Retina (tissue), 1 donor: ENCODE measurements around the gene LDLRAD4.
"Not testable (repeated sequence)": the region's sequence is repeated elsewhere in the genome, so short reads cannot be mapped to it uniquely, and the experiment has no call there.

Experiments used
- DNase-seq: peaks from one replicate; pipeline ENCODE4 v3.0.0-alpha.2; 2016

Gene LDLRAD4

GRCh38 chr18:13454363-13455150, 236.0 kb downstream of the LDLRAD4 start:
- no peak for DNase-seq

DNA sequence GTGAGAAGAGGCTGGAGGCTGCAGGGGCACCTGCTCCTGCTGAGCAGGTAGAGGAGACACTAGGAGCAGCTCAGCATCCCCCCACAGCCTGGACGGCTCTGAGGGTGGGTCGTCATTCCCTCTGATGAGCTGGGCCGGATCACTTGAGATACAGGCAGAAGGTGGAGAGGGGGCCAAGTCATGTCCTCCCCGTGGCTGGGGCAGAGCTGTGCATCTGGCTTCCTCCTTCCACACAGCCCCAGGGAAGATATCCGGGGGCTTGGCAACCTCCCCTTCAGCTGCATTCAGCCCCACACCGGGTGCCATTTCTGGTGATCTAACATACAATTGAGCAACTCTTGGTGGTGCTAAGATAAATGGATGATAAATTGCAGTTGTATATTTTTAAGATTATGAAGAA, 236.9 kb downstream of the LDLRAD4 start:
- DNase-seq = no peak

DNA sequence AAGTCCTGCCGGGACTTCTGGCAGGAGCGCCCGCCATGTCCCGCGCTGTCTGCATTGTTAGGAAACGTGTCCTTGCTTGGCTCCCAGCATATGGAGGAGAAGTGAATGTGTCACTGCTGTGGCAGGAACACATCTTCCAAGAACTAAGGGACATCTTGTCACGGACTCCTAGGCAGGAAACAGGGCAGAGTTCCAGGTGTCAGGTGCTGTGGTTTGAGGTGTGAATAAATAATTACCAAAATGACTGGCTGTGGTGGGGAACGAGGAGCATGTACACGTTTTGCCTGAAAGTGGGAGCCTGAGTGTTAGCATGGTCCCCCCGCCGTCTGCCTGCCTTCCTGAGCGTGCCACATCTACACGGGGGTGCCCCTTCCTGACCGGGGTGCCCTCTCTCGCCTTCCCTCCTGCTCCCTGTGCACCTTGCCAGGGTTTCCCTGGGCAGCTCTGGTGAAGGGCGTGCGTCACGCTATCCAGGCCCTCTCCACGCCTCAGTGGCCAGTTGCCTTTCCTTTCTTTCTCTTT, 237.5 kb downstream of the LDLRAD4 start:
- no peak for DNase-seq

DNA sequence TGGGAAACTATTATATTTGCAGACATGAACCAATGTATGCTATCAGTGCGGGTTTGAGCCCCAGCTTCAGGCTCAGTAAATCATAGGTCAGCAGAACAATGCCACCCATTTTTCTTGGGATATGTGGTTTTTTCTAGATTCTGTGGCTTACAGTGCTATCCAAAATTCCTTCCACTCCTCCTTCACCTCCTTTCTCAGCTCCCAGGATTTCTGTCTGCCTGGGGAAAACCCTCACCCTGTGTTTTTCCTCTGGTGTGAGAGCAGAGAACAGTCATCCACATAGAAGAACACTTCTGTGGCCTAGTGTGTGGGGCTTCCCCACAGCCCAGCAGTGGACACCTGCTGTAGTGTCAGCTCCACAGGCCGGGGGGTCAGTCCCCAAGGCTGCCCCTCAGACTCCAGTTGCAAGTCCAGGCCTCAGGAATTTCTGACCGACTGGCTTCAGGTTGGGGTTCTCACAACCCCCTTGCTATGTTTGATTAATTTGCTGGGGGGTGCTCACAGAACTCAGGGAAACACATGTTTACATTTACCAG, 238.2 kb downstream of the LDLRAD4 start:
- no peak for DNase-seq

DNA sequence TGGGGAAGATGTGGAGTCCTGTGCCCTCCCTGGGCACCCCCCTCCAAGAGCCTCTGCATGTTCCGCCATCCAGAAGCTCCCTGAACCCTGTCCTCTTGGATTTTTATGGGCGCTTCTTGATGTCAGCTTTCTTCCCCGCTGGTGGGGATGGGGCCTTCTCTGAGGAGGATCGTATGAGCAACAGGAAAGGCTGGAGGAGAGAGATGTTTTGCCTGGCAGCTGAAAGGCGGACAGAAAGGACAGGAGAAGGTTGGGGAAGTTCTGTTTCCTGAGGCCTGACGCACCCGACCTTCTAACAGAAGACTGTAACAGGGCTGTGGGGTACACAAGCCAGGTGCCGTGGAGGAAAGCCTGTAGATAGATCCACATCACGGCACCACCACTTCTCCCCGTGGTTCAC, 238.8 kb downstream of the LDLRAD4 start:
- DNase-seq = no peak

DNA sequence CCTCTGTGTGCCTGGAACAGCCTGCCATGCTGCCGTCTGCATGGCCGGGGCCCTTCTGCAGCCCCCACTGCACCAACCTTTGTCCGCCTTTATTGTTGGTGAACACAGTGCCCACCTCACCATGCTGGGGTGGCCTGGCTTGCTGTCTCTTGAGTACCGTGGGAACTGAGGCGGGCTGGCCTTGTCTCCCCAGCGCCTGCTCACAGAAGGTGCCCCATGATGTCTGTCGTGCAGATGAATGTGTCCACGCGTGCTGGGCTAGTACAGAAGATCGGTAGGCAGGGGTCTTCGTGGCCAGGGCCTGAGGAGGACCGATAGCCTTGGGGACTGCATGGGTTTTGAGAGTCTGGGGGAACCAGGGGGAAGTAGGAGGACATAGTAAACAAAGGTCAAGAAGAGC, 242.4 kb downstream of the LDLRAD4 start:
- no peak for DNase-seq

GRCh38 chr18:13461469-13461868, 242.9 kb downstream of the LDLRAD4 start:
- DNase-seq = no peak

DNA sequence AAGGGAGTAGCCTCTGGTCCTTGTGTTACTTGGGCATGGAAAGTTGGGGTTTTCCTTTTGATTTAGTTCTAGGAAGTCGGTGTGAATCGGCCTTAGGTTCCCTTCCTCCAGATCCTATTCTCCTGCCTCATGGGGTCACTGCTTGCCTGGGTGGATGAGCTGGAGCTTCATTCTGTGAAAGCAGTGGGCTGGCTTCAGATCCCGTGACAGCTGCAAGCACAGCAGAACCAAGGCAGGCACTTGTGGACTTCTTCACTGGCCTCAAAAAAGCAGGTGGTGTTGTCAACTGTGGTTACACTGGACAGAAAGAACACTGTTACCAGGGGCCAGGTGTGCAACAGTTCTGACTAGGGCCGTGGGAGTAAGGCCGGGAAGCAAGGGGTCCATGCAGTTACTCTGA, 243.4 kb downstream of the LDLRAD4 start:
- no peak for DNase-seq

DNA sequence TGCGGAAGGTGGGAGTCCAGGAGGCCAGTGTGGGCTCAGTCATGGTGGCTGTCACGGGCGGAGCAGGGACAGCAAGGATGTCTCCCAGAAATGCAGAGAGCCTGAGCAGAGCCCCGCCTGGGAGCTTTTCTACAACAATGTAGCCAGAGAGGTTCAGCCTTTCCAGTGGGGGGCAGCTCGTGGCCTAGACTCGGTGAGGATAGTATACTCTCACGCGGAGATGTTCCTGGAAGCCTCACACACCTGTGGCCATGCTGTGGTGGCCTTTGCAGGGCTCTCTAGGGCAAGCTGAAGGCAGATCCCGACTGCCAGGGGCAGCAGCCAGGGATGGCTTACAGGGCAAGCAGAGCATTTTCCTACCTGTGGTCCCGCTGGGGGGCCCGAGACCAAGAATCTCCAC, 244.1 kb downstream of the LDLRAD4 start:
- no peak for DNase-seq

- no peak for DNase-seq
Observed at GRCh38 chr18:13463526-13464210, 245.1 kb downstream of the LDLRAD4 start.

- no peak for DNase-seq
Observed at GRCh38 chr18:13464432-13465123, 246.0 kb downstream of the LDLRAD4 start.

GRCh38 chr18:13465124-13465446, 246.5 kb downstream of the LDLRAD4 start:
- DNase-seq = no peak

DNA sequence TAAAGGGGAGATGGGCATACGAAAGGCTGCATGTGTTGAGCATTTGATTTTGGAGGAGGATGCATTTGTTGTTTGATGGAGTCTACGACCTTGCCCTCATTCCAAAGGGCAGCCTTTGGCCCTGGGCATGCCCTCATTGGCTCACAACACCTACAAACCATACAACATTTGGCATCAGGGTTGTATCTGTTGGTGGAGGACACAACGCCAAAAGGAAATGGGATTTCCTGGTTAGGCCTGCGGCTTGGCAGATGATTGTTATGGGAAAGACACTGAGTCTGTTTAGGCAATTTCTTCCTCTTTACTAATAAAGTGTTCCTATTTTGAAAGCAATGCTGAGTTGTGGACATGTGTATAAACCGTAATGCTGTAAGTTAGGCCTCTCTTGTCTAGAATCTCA, 246.9 kb downstream of the LDLRAD4 start:
- no peak for DNase-seq

DNA sequence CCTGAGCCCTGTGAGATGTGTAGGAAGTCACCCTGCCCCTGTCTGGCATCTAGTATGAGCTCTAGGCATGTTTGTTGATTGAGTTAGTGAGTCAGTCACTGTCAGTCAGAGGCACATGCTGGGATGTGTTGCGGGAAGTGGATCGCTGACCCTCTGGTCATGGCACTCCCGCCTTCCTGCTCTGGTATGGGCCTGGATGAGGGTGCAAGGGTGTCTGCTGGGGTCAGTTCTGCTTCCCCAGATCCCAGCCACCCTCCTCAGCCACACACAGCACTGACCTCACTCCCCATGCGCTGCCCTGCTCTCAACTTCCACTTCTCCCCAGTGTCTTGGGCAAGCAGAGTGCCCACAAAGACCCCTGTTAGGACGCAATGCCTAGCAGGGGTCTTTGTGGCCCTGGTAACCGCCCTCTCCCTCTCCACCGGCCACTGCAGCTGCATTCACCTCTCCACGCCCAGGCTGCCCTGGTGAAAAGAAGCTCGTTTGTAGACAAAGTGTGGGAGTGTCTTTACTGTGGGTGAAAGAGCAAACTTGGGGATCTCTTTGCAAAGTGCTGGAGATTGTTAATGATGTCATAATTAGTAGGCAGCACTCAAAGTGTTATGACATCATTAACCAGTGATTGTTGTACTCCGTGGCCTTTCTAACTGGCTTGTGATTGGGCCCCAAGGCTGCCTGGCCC, 252.1 kb downstream of the LDLRAD4 start:
- peak; percentile 40 for DNase-seq

- DNase-seq = peak; percentile 59
Observed at GRCh38 chr18:13471198-13471845, 252.8 kb downstream of the LDLRAD4 start.

DNA sequence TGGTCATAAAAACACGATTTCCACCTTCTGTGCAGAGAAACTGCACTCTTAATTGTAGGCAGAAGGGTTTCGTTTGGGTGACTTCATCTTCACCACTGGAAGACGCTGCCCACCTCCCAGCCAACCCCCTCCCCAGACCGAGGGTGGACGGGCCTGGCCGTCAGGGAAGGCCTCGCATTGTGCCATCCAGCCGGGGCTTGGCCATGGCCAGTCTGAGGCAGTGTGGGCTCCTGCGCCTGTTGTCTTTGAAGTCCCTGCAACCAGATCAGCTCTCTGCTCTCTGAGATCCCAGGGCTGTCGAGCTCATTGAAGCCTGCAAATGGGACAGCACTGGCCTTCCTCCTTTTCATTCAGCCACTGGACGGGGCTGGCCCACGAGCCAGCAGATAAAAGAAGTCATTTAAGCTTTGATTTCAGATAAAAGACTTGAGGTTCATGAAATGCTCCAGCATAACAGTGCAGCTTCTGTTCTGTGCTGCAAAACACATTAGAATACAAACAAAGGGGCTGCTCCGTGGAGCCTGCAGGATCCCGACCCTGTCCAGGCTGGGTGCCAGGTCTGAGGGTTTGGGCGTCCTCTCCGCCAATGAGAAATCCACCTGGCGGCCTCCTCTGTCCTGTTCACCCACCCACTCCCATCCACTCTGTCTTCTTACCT, 253.5 kb downstream of the LDLRAD4 start:
- peak; percentile 83 for DNase-seq

DNA sequence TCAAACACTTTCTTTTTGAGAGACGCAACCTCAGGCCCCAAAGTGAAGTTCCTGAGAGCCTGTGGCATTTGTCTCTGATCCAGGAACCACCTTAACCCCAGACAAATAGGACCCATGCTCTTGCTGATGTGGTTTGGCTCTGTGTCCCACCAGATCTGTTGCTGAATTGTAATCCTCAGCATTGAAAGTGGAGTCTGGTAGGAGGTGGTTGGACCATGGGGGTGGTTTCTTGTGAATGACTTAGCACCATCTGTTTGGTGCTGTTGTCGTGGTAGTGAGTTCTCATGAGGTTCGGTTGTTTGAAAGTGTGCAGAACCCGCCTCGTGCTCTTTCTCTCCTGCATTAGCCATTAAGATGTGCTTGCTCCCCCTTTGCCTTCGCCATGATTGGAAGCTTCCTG, 255.2 kb downstream of the LDLRAD4 start:
- no peak for DNase-seq

GRCh38 chr18:13474336-13474735, 255.8 kb downstream of the LDLRAD4 start:
- DNase-seq = no peak

- DNase-seq = no peak
Observed at GRCh38 chr18:13474907-13475545, 256.5 kb downstream of the LDLRAD4 start.

- DNase-seq = not testable (repeated sequence)
Observed at GRCh38 chr18:13476312-13476711, 257.8 kb downstream of the LDLRAD4 start.

GRCh38 chr18:13477147-13477683, 258.7 kb downstream of the LDLRAD4 start:
- no peak for DNase-seq
